ENCODE measurements around the gene SFTPA2. TPM values are rescaled to one million over a fixed set of nuclear protein-coding genes. Genes with fewer than 3 reads are reported as not detected.
A peak's percentile ranks its signal among the peaks of the same experiment; 100 is the strongest.
"Not testable (repeated sequence)": the region's sequence is repeated elsewhere in the genome, so short reads cannot be mapped to it uniquely, and the experiment has no call there.

The SFTPA2 gene
- total RNA-seq, 1 experiment from 2014 or later = 4.6 TPM

DNA sequence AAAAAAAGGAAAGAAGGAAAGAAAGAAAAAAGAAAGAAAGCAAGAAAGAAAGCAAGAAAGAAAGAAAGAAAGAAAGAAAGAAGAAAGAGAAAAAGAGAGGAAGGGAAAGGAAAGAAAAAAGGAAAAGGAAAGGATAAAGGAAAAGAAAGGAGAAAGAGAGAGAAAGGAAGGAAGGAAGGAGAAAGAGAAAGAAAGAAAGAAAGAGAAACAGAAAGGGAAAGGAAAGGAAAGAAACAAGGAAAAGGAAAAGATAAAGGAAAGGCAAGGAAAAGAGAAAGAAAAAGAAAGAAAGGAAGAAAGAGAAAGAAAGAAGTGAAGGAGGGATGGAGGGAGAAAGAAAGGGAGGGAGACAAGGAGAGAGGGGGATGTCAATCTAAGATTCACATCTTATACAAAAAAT, 20.8 kb upstream of the SFTPA2 start:
- H3K4me1 Mint-ChIP-seq = no peaks in the 10 kb centered on the region
- no peak overlapping the region for H3K27ac Mint-ChIP-seq
- ATAC-seq (no peak), DNase-seq (ENCODE audit: low spot score) (no peak)
- CTCF ChIA-PET = no interaction called here
- no peak overlapping the region for H3K4me3 Mint-ChIP-seq
- no peaks in the 10 kb centered on the region for H3K36me3 Mint-ChIP-seq
- H3K9me3 Mint-ChIP-seq = peaks cover 11% of the 10 kb centered on the region; the same call in 1 of the 2 replicates
- peaks cover 2% of the 10 kb centered on the region; the same call in 1 of the 2 replicates for H3K27me3 Mint-ChIP-seq (ENCODE audit: low read depth)
- POLR2A ChIA-PET = no interaction called here
- TF ChIP-seq, protein P1, sequence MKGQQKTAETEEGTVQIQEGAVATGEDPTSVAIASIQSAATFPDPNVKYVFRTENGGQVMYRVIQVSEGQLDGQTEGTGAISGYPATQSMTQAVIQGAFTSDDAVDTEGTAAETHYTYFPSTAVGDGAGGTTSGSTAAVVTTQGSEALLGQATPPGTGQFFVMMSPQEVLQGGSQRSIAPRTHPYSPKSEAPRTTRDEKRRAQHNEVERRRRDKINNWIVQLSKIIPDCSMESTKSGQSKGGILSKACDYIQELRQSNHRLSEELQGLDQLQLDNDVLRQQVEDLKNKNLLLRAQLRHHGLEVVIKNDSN (CRISPR knock-in tag; IDR thresholded peaks at IDR 0.05) = no peak
- TF ChIP-seq, protein P2, sequence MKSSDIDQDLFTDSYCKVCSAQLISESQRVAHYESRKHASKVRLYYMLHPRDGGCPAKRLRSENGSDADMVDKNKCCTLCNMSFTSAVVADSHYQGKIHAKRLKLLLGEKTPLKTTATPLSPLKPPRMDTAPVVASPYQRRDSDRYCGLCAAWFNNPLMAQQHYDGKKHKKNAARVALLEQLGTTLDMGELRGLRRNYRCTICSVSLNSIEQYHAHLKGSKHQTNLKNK (CRISPR knock-in tag; IDR thresholded peaks at IDR 0.05) = no peak
- TF ChIP-seq, protein P3, sequence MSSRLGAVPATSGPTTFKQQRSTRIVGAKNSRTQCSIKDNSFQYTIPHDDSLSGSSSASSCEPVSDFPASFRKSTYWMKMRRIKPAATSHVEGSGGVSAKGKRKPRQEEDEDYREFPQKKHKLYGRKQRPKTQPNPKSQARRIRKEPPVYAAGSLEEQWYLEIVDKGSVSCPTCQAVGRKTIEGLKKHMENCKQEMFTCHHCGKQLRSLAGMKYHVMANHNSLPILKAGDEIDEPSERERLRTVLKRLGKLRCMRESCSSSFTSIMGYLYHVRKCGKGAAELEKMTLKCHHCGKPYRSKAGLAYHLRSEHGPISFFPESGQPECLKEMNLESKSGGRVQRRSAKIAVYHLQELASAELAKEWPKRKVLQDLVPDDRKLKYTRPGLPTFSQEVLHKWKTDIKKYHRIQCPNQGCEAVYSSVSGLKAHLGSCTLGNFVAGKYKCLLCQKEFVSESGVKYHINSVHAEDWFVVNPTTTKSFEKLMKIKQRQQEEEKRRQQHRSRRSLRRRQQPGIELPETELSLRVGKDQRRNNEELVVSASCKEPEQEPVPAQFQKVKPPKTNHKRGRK (CRISPR knock-in tag; IDR thresholded peaks at IDR 0.05; ENCODE audit: borderline replicate concordance) = peak; percentile 79; the same call in 1 of the 2 replicates
- no peak for TF ChIP-seq ETV6 (CRISPR knock-in tag; IDR thresholded peaks at IDR 0.05)
- TF ChIP-seq, protein P4, sequence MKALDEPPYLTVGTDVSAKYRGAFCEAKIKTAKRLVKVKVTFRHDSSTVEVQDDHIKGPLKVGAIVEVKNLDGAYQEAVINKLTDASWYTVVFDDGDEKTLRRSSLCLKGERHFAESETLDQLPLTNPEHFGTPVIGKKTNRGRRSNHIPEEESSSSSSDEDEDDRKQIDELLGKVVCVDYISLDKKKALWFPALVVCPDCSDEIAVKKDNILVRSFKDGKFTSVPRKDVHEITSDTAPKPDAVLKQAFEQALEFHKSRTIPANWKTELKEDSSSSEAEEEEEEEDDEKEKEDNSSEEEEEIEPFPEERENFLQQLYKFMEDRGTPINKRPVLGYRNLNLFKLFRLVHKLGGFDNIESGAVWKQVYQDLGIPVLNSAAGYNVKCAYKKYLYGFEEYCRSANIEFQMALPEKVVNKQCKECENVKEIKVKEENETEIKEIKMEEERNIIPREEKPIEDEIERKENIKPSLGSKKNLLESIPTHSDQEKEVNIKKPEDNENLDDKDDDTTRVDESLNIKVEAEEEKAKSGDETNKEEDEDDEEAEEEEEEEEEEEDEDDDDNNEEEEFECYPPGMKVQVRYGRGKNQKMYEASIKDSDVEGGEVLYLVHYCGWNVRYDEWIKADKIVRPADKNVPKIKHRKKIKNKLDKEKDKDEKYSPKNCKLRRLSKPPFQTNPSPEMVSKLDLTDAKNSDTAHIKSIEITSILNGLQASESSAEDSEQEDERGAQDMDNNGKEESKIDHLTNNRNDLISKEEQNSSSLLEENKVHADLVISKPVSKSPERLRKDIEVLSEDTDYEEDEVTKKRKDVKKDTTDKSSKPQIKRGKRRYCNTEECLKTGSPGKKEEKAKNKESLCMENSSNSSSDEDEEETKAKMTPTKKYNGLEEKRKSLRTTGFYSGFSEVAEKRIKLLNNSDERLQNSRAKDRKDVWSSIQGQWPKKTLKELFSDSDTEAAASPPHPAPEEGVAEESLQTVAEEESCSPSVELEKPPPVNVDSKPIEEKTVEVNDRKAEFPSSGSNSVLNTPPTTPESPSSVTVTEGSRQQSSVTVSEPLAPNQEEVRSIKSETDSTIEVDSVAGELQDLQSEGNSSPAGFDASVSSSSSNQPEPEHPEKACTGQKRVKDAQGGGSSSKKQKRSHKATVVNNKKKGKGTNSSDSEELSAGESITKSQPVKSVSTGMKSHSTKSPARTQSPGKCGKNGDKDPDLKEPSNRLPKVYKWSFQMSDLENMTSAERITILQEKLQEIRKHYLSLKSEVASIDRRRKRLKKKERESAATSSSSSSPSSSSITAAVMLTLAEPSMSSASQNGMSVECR (CRISPR knock-in tag; IDR thresholded peaks at IDR 0.05; ENCODE audit: borderline replicate concordance) = no peak

DNA sequence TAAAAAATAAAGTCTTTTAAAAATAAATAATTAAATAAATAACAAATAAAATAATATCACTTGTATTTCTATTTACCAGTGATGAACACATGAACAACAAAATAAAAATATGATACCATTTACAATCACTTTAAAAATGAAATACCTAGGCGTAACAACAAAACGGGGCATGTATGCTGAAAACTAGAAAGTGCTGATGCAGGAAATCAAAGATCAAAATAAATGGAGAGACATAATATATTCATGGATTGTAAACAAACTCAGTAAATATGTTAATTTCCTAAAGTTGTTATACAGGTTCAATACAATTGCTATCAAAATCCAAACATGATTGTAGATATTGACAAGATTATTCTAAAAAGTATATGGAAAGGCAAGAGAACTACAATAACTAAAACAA, 19.2 kb upstream of the SFTPA2 start:
- TF ChIP-seq CBFB (CRISPR knock-in tag; IDR thresholded peaks at IDR 0.05; ENCODE audit: low read depth) = no peak
- TF ChIP-seq, protein P5, sequence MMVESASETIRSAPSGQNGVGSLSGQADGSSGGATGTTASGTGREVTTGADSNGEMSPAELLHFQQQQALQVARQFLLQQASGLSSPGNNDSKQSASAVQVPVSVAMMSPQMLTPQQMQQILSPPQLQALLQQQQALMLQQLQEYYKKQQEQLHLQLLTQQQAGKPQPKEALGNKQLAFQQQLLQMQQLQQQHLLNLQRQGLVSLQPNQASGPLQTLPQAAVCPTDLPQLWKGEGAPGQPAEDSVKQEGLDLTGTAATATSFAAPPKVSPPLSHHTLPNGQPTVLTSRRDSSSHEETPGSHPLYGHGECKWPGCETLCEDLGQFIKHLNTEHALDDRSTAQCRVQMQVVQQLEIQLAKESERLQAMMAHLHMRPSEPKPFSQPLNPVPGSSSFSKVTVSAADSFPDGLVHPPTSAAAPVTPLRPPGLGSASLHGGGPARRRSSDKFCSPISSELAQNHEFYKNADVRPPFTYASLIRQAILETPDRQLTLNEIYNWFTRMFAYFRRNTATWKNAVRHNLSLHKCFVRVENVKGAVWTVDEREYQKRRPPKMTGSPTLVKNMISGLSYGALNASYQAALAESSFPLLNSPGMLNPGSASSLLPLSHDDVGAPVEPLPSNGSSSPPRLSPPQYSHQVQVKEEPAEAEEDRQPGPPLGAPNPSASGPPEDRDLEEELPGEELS (CRISPR knock-in tag; IDR thresholded peaks at IDR 0.05) = no peak
- no peak for TF ChIP-seq MXD4 (CRISPR knock-in tag; IDR thresholded peaks at IDR 0.05; ENCODE audit: borderline replicate concordance)
- TF ChIP-seq, protein P6, sequence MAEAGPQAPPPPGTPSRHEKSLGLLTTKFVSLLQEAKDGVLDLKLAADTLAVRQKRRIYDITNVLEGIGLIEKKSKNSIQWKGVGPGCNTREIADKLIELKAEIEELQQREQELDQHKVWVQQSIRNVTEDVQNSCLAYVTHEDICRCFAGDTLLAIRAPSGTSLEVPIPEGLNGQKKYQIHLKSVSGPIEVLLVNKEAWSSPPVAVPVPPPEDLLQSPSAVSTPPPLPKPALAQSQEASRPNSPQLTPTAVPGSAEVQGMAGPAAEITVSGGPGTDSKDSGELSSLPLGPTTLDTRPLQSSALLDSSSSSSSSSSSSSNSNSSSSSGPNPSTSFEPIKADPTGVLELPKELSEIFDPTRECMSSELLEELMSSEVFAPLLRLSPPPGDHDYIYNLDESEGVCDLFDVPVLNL (CRISPR knock-in tag; IDR thresholded peaks at IDR 0.05; ENCODE audit: borderline replicate concordance, low read depth) = no peak
- no peak for TF ChIP-seq ZNF416 (CRISPR knock-in tag; IDR thresholded peaks at IDR 0.05)
- TF ChIP-seq, protein P7, sequence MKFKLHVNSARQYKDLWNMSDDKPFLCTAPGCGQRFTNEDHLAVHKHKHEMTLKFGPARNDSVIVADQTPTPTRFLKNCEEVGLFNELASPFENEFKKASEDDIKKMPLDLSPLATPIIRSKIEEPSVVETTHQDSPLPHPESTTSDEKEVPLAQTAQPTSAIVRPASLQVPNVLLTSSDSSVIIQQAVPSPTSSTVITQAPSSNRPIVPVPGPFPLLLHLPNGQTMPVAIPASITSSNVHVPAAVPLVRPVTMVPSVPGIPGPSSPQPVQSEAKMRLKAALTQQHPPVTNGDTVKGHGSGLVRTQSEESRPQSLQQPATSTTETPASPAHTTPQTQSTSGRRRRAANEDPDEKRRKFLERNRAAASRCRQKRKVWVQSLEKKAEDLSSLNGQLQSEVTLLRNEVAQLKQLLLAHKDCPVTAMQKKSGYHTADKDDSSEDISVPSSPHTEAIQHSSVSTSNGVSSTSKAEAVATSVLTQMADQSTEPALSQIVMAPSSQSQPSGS (CRISPR knock-in tag; IDR thresholded peaks at IDR 0.05; ENCODE audit: borderline replicate concordance, low read depth) = no peak
- no peak for TF ChIP-seq GABPB1 (CRISPR knock-in tag; IDR thresholded peaks at IDR 0.05)
- no peak for TF ChIP-seq ATF1 (CRISPR knock-in tag; IDR thresholded peaks at IDR 0.05)
- no peak for TF ChIP-seq NFYB (CRISPR knock-in tag; conservative IDR thresholded peaks at IDR 0.05; ENCODE audit: low read depth)
- no peak for TF ChIP-seq NFE2L1 (CRISPR knock-in tag; IDR thresholded peaks at IDR 0.05)
- no peak for TF ChIP-seq SP1 (CRISPR knock-in tag; conservative IDR thresholded peaks at IDR 0.05)
- TF ChIP-seq NFATC4 (CRISPR knock-in tag; IDR thresholded peaks at IDR 0.05) = no peak
- TF ChIP-seq SMAD3 (CRISPR knock-in tag; IDR thresholded peaks at IDR 0.05; ENCODE audit: borderline replicate concordance) = no peak
- no peak for TF ChIP-seq NR3C1 (CRISPR knock-in tag; conservative IDR thresholded peaks at IDR 0.05; ENCODE audit: low read depth)
- TF ChIP-seq ZNF138 (CRISPR knock-in tag; conservative IDR thresholded peaks at IDR 0.05) = no peak
- TF ChIP-seq, protein P8, sequence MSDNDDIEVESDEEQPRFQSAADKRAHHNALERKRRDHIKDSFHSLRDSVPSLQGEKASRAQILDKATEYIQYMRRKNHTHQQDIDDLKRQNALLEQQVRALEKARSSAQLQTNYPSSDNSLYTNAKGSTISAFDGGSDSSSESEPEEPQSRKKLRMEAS (CRISPR knock-in tag; IDR thresholded peaks at IDR 0.05) = no peak
- DNase-seq (ENCODE audit: low spot score) (no peak), ATAC-seq (no peak)
- CTCF ChIA-PET = no interaction called here
- H3K9me3 Mint-ChIP-seq = peaks cover 21% of the 10 kb centered on the region
- H3K36me3 Mint-ChIP-seq = no peaks in the 10 kb centered on the region; the same call in 1 of the 2 replicates
- no peaks in the 10 kb centered on the region for H3K4me1 Mint-ChIP-seq
- POLR2A ChIA-PET = no interaction called here
- H3K27ac Mint-ChIP-seq = no peak overlapping the region
- H3K27me3 Mint-ChIP-seq (ENCODE audit: low read depth) = peaks cover 11% of the 10 kb centered on the region
- no peak overlapping the region for H3K4me3 Mint-ChIP-seq

DNA sequence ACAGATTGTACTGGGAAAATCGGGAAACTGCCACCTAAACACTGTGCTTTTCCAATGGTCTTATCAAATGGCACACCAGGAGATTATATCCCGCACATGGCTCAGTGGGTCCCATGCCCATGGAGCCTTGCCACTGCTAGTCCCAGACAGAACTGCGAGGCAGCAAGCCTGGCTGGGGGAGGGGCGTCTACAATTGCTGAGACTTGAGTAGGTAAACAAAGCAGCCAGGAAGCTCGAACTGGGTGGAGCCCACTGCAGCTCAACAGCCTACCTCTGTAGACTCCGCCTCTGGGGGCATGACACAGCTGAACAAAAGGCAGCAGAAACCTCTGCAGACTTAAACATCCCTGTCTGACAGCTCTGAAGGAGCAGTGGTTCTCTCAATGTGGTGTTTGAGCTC, 10.4 kb upstream of the SFTPA2 start:
- CTCF ChIA-PET; ATAC-seq; H3K27ac Mint-ChIP-seq; H3K4me1 Mint-ChIP-seq; H3K4me3 Mint-ChIP-seq; POLR2A ChIA-PET; DNase-seq (ENCODE audit: low spot score): not testable (repeated sequence)
- Mint-ChIP-seq H3K9me3 (peaks cover 58% of the 10 kb centered on the region), H3K36me3 (peaks cover 19% of the 10 kb centered on the region), H3K27me3 (ENCODE audit: low read depth) (peaks cover 48% of the 10 kb centered on the region)
